HG03565 (cell line): ENCODE data around the gene EPHA6.
"Not testable (repeated sequence)": the region's sequence is repeated elsewhere in the genome, so short reads cannot be mapped to it uniquely, and the experiment has no call there.

Source experiments
- ATAC-seq: cut with Tn5 transposase; IDR thresholded peaks from one replicate; pipeline ENCODE4 v1.9.1; 2021; ENCODE audit warnings: mild to moderate bottlenecking, moderate library complexity; ENCODE audit not compliant: unreplicated experiment

EPHA6 gene

GRCh38 chr3:97010881-97011657, 196.7 kb downstream of the EPHA6 start:
- ATAC-seq, result no peak

DNA sequence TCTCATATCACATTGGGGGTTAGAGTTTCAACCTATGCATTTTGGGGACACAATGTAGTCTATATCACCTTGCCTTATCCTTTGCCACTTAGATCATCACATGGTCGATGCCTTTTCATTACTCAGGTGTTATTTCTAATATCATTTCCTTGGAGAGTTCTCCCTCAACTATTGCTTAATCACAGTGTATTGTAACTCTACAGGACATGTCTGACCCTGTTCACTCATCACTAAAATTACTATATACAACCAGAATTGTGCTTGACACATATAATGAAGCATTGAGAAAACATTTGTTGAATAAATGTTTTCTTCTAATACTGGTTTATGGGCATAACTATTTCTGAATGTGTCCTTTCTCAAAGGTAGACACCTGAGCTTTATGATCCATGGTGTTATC, 207.4 kb downstream of the EPHA6 start:
- no peak for ATAC-seq

DNA sequence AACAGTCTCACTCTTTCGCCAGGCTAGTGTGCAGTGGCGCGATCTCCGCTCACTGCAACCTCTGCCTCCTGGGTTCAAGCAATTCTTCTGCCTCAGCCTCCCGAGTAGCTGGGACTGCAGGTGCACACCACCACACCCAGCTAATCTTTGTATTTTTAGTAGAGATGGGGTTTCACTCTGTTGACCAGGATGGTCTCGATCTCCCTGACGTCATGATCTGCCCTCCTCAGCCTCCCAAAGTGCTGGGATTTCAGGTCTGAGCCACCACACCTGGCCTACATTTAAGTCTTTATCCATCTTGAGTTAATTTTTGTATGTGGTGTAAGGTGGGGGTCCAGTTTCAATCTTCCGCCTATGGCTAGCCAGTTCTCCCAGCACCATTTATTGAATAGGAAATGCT, 211.2 kb downstream of the EPHA6 start:
- not testable (repeated sequence) for ATAC-seq

- ATAC-seq, result no peak
These were observed 215.6 kb downstream of the EPHA6 start for GRCh38 chr3:97029972-97030371.

DNA sequence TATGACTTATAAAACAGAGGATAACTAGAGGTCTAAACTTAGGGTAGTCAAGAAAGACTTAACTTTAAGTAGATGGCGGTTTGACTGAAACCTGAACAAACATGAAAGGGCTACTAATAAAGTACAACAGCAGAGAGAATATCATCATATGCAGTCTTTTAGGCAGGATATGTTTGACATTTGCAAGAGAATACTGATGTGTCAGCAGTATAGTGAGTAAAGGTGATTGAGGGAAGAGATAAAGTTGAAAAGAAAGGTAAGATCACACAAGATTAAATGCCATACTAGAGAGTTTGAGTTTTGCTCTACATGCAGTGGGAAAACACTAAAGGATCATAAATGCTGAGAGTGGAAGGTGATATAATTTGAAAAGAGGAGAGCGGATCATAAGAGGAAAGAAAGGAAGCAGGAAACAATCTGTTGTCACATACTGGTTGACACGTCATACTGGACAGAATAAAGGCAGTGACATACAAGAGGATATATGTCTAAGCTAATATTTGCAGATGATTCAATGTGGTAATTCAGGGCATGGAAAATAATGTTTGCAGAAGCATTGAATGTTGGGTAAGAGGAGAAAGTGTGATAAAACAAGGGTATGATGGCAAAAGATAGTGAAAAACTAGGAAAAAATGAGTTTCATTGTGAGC, 223.0 kb downstream of the EPHA6 start:
- ATAC-seq, result no peak

- ATAC-seq, result no peak
These were observed 229.0 kb downstream of the EPHA6 start for GRCh38 chr3:97043411-97043810.

- no peak for ATAC-seq
These were observed 243.0 kb downstream of the EPHA6 start for GRCh38 chr3:97057365-97057764.

DNA sequence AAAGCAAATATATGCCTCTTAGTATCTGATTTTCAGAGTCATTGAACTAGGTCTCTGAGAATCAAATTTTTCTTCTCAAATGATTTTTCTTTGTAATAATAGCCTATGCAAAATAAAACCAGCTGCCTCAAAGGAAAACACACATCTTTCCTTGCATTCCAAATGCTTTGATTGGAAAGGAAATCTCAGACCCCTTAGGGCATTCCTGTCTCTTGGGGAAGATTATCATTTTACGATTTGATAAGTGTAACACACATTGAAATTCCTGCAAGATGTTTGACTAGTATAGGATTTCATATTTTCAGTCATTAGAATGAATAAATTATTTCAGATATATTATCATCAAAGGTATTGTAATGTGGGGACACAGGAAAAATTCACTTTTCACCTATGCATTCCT, 244.8 kb downstream of the EPHA6 start:
- no peak for ATAC-seq

GRCh38 chr3:97066531-97066930, 252.1 kb downstream of the EPHA6 start:
- no peak for ATAC-seq

DNA sequence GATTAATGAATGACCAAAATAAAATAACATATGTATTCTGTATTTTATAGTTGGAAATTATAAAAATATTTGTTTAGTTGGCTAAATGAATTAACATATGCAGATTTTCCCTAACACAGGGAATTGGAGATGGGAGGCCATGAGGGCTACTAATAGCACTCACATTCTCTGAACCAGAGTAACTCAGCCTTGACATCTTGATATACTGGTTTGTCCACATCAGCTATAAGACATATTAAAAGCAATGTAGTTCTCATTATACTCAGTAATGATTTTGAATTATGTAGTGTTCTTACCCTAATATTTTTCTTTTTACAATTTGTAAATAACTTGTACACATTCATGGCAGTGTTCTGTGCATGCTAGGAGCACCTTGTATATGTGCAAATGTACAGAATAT, 255.9 kb downstream of the EPHA6 start:
- ATAC-seq, result no peak

DNA sequence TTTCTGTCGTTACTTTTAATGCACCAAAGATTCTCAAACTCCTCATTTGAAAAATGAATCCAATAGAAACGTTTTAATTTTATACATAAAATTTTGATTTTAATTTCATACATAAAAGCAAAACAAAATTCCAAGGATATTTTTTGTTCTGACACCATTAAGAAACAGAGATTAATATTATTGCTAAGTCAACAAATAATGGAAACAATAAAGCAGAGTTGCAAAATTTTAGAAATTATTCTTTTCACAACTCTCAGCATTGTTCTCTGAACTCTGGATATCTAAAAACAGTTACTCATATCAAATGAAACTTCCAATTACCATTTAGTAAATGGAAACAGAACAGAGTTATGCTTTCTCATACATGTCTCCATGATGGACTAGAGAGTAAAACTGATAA, 260.2 kb downstream of the EPHA6 start:
- ATAC-seq, result no peak

DNA sequence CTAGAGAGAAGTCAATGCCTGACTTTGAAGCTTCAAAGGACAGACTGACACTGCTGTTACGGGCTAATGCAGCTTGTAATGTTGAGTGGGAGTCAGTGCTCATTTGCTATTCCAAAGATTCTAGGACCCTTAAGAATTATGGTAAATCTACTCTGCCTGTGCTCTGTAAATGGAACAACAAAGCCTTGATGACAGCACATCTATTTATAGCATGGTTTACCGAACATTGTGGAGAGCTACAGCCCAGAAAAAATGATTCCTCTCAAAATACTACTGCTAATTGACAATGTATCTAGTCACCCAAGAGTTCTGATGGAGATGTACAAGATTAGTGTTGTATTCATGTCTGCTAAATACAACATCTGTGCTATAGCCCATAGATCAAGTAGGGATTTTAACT, 262.3 kb downstream of the EPHA6 start:
- ATAC-seq, result no peak

- no peak for ATAC-seq
These were observed 275.2 kb downstream of the EPHA6 start for GRCh38 chr3:97089621-97090020.

- no peak for ATAC-seq
These were observed 288.2 kb downstream of the EPHA6 start for GRCh38 chr3:97102641-97103040.

- no peak for ATAC-seq
These were observed 291.7 kb downstream of the EPHA6 start for GRCh38 chr3:97105989-97106651.

GRCh38 chr3:97106652-97106989, 292.2 kb downstream of the EPHA6 start:
- ATAC-seq, result no peak

- no peak for ATAC-seq
These were observed 293.7 kb downstream of the EPHA6 start for GRCh38 chr3:97108136-97108535.

- no peak for ATAC-seq
These were observed 296.9 kb downstream of the EPHA6 start for GRCh38 chr3:97111244-97111643.

DNA sequence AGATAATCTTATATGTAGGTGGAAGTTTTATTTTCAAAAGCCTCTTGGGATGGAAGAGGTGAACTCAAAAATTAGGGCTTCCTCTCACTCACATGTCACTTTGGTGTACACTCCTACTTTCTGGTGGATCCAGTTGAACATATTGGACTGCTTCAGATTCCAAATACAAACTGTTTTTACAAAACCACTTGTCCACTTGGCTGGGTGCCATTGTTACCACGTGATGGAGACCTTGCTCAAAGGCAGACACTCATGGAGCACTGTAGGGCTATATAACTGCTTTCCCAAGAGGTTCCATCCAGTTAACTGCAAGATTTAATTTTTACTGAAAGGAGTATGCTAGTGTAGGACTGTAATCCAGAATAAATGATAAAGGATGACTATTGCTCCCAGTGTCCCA, 307.0 kb downstream of the EPHA6 start:
- no peak for ATAC-seq

DNA sequence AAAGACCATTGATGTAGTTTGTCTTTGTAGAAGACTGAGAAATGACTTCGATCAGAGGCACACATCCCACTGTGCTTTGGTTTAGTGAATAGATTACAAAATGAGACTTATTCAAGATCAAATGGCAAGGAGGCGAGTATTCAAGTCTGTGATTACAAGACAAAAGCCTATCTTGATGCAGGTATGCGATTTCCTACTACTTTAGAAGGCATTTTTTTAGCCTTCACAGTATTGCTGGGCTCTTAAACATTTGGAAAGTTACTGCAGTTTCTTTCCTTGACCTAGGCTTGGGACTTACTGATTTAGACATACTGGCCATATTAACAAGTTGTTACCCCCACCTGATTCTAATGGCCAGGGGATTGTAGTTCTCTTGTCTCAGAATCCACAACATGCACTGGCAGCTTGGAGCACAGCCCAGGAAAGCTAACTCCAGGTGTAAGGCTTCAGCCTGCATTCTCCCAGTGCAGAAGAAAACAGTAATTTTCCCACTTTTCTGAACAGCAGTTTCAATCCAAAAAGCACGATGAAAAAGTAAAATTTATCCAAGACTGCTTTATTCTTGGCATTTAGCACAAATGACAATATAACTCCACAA, 311.6 kb downstream of the EPHA6 start:
- no peak for ATAC-seq

DNA sequence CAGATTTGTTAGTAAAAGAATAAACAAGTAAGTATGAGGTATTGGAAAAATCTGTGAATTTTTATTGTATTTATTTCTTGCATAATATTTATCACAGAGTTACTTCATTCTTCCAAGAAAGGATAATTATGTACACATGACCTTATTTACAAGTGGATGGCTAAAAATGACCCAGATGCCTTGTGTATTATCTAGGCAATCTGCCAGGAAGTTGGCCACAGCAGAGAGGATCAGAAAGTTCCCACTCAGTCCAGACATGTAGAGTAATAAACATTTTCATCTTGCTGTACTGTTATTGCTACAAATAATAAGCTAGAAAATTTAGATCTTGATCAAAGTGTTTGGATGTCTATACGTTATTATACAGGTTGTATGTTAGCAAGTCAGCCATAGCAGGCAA, 317.1 kb downstream of the EPHA6 start:
- no peak for ATAC-seq
